ENCODE measurements around the gene MATCAP1. TPM values are rescaled to one million over a fixed set of nuclear protein-coding genes. Genes with fewer than 3 reads are reported as not detected.

The MATCAP1 gene
- total and polyA plus RNA-seq, 2 of the 13 experiments (the other 11 are each of a cell fraction or from before 2014, with no cell fraction given) = 11.2 to 24.5 TPM

- TF ChIP-seq GLI4 (CRISPR knock-in tag; IDR thresholded peaks at IDR 0.05; ENCODE audit: borderline replicate concordance) = no peak
- 0 out of 2 replicates have a peak, but pooled peaks have one; percentile 61 for TF ChIP-seq ZNF574 (CRISPR knock-in tag; IDR thresholded peaks at IDR 0.05)
- TF ChIP-seq ZNF674 (CRISPR knock-in tag; IDR thresholded peaks at IDR 0.05; ENCODE audit: low read depth) = no peak
- TF ChIP-seq CEBPG (CRISPR knock-in tag; IDR thresholded peaks at IDR 0.05) = 0 out of 2 replicates have a peak, but pooled peaks have one; percentile 25
- no peak for TF ChIP-seq PAXIP1 (CRISPR knock-in tag; conservative IDR thresholded peaks at IDR 0.05)
- no peak for TF ChIP-seq ZFP36 (IDR thresholded peaks at IDR 0.05; ENCODE audit: borderline replicate concordance, low read depth, low read length, partially characterized antibody)
- TF ChIP-seq ZNF224 (CRISPR knock-in tag; IDR thresholded peaks at IDR 0.05) = no peak
- TF ChIP-seq RCOR2 (CRISPR knock-in tag; IDR thresholded peaks at IDR 0.05) = no peak
- TF ChIP-seq ZC3H13 (CRISPR knock-in tag; IDR thresholded peaks at IDR 0.05) = peak; percentile 93
- no peak for TF ChIP-seq ZNF24 (IDR thresholded peaks at IDR 0.05)
- no peak for TF ChIP-seq HOXA5 (CRISPR knock-in tag; IDR thresholded peaks at IDR 0.05)
- peak; percentile 55 for TF ChIP-seq POGK (CRISPR knock-in tag; conservative IDR thresholded peaks at IDR 0.05)
- TF ChIP-seq E2F2 (CRISPR knock-in tag; IDR thresholded peaks at IDR 0.05; ENCODE audit: borderline replicate concordance) = peak; percentile 38; the same call in 1 of the 2 replicates
- TF ChIP-seq ADNP (CRISPR knock-in tag; IDR thresholded peaks at IDR 0.05) = no peak
- no peak for TF ChIP-seq MAFK (conservative IDR thresholded peaks at IDR 0.05 in 1 of 2, IDR thresholded peaks at IDR 0.05 in 1 of 2; ENCODE audit: low read length in 2 of 2)
- peak; percentile 92 for TF ChIP-seq IRF9 (CRISPR knock-in tag; IDR thresholded peaks at IDR 0.05; ENCODE audit: borderline replicate concordance)
- TF ChIP-seq ZNF614 (CRISPR knock-in tag; IDR thresholded peaks at IDR 0.05; ENCODE audit: borderline replicate concordance) = no peak
- no peak for TF ChIP-seq FOXP1 (IDR thresholded peaks at IDR 0.05)
- no peak for TF ChIP-seq FOXP1 (CRISPR knock-in tag; IDR thresholded peaks at IDR 0.05)
Observed at GRCh38 chr16:67177743-67178699, 5.7 kb downstream of the MATCAP1 start (continued).

All from HepG2 (cell line).